SK-N-MC (cell line): ENCODE measurements around the gene ATRNL1.

Experiments
- EZH2 ChIP-seq: fragments of 200-600 bp; sonication (generic); IDR thresholded peaks from one replicate; pipeline ENCODE4 v1.6.1; 2017; ENCODE audit warnings: antibody characterized with exemption
- POLR2AphosphoS5 ChIP-seq: IDR thresholded peaks from 2 replicates; pipeline ENCODE4 v1.6.1; 2012; ENCODE audit warnings: mild to moderate bottlenecking, low read depth, low read length, borderline replicate concordance

- no peak for TF ChIP-seq EZH2
- TF ChIP-seq POLR2AphosphoS5 = no peak
Observed at GRCh38 chr10:115483294-115483693, 390.1 kb downstream of the ATRNL1 start.
